PC-3 (cell line): Measurements from ENCODE around the gene TRPM1. TPM values are rescaled to one million over a fixed set of nuclear protein-coding genes. Genes with fewer than 3 reads are reported as not detected.
A peak's percentile ranks its signal among the peaks of the same experiment; 100 is the strongest.

ENCODE experiments used
- ATAC-seq: fragments of 200-7000 bp; cut with Tn5 transposase; 2 replicates; pipeline ENCODE4 v1.9.1; 2020; ENCODE audit warnings: mild to moderate bottlenecking, moderate library complexity
- BruUV-seq: library from RNA; stranded (reverse); fragments of 400-500 nt; replicated peaks from 2 replicates; lab custom pipeline; 2021; lab: Mats Ljungman, UMichigan
- CTCF ChIA-PET: fragments of 300-600 bp; sonication (Branson Sonifier 250); formaldehyde crosslinking; loops from one replicate; lab custom pipeline; 2022; ENCODE audit warnings: antibody characterized with exemption; lab: Charles Lee
- POLR2A ChIA-PET: fragments of 300-600 bp; sonication (Branson Sonifier 250); formaldehyde crosslinking; loops from one replicate; lab custom pipeline; 2022; ENCODE audit warnings: antibody characterized with exemption; ENCODE audit not compliant: unreplicated experiment; lab: Charles Lee
- DNase-seq: peaks from one replicate; pipeline ENCODE4 v3.0.0-alpha.2; 2015
- H2AFZ ChIP-seq: fragments of 300-600 bp; sonication (generic); 2 replicates; pipeline ENCODE4 v1.6.0; 2016; ENCODE audit warnings: antibody characterized with exemption, low read length
- H3F3A ChIP-seq: fragments of 300-600 bp; sonication (generic); one replicate; pipeline ENCODE4 v1.6.0; 2017; ENCODE audit warnings: antibody characterized with exemption, low read length, control low read depth, mild to moderate bottlenecking; ENCODE audit not compliant: unreplicated experiment
- H3K27ac ChIP-seq: fragments of 300-600 bp; sonication (generic); 2 replicates; pipeline ENCODE4 v1.5.1; 2016; ENCODE audit warnings: mild to moderate bottlenecking, low read length
- H3K27me3 ChIP-seq: fragments of 300-600 bp; sonication (generic); 2 replicates; pipeline ENCODE4 v1.6.1; 2016; ENCODE audit warnings: low read length, mixed read lengths
- H3K36me3 ChIP-seq: fragments of 300-600 bp; sonication (generic); 2 replicates; pipeline ENCODE4 v1.6.1; 2016; ENCODE audit warnings: low read depth, mixed run types, low read length, mixed read lengths
- H3K4me1 ChIP-seq: fragments of 300-600 bp; sonication (generic); 2 replicates; pipeline ENCODE4 v1.5.1; 2016; ENCODE audit warnings: low read length; ENCODE audit not compliant: insufficient read depth
- H3K4me2 ChIP-seq: fragments of 300-600 bp; sonication (generic); 2 replicates; pipeline ENCODE4 v1.6.0; 2016; ENCODE audit warnings: low read length
- H3K4me3 ChIP-seq: fragments of 300-600 bp; sonication (generic); 2 replicates; pipeline ENCODE4 v1.5.1; 2016; ENCODE audit warnings: mild to moderate bottlenecking, low read length, mixed read lengths
- H3K79me2 ChIP-seq: fragments of 300-600 bp; sonication (generic); 2 replicates; pipeline ENCODE4 v1.6.1; 2017; ENCODE audit warnings: low read length, mixed read lengths
- H3K9ac ChIP-seq: fragments of 300-600 bp; sonication (generic); 2 replicates; pipeline ENCODE4 v1.6.0; 2016; ENCODE audit warnings: mild to moderate bottlenecking, low read length
- H3K9me2 ChIP-seq: fragments of 300-600 bp; sonication (generic); replicated peaks from 2 replicates; pipeline ENCODE4 v1.6.1; 2016; ENCODE audit warnings: mixed run types, low read length, mixed read lengths
- H3K9me3 ChIP-seq: fragments of 300-600 bp; sonication (generic); 2 replicates; pipeline ENCODE4 v1.6.1; 2016; ENCODE audit warnings: low read length, mixed read lengths
- H4K20me1 ChIP-seq: fragments of 300-600 bp; sonication (generic); 2 replicates; pipeline ENCODE4 v1.6.1; 2016; ENCODE audit warnings: low read length, mixed read lengths
- EZH2 ChIP-seq: fragments of 300-600 bp; sonication (generic); IDR thresholded peaks from one replicate; pipeline ENCODE4 v1.6.1; 2017; ENCODE audit warnings: antibody characterized with exemption, mild to moderate bottlenecking, low read length; ENCODE audit not compliant: unreplicated experiment
- EZH2phosphoT487 ChIP-seq: fragments of 300-600 bp; sonication (generic); IDR thresholded peaks from 2 replicates; pipeline ENCODE4 v1.6.1; 2018; ENCODE audit warnings: mild to moderate bottlenecking, antibody characterized with exemption, low read length, borderline replicate concordance
- intact Hi-C: fragments of 100-400 bp; cut with micrococcal nuclease; formaldehyde crosslinking; loops from 2 replicates; pipeline ENCODE4 v1.9.0; 2023
- total RNA-seq: library from RNA; depleted of rRNA; stranded (reverse); fragments of >200 nt; gene quantifications from 2 replicates; pipeline ENCODE4 v1.2.3, GENCODE V29; 2014
- TF ChIP-seq, protein P1 (sequence below): fragments of 300-600 bp; sonication (generic); conservative IDR thresholded peaks from 2 replicates; pipeline ENCODE4 v1.5.1; 2017; ENCODE audit warnings: antibody characterized with exemption, low read depth, mild to moderate bottlenecking, low read length

TRPM1 gene
- total RNA-seq, 1 experiment from 2014 or later = not detected

DNA sequence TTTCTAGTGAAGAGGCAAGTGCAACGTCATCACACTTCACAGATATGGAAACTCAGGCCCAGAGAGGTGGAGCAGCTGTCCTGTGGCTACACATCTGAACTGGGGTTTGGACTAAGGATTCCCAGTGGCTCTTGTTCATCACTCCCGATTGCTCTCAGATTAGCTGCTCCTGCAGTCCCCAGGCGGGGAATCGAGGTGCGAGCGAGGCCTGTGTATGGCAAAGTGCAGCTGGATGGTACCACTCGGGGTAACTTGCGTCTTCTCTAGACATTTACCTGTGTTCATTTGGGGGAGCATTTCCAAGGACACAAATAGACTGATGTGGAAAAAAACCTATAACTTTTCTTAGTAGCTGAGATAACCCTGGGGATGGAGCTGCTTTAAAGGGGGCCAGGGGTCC, 45.9 kb upstream of the TRPM1 start:
- Histone ChIP-seq H3K27me3 (0 out of 2 replicates have a peak, but pooled peaks cover 12% of the 10 kb centered on the region), H3K4me1 (no peaks in the 10 kb centered on the region), H3F3A (no peaks in the 10 kb centered on the region), H4K20me1 (no peaks in the 10 kb centered on the region), H3K9me3 (no peaks in the 10 kb centered on the region), H3K9me2 (no peaks in the 10 kb centered on the region), H3K79me2 (no peaks in the 10 kb centered on the region), H3K4me3 (no peak overlapping the region), H2AFZ (no peak overlapping the region), H3K27ac (no peak overlapping the region), H3K9ac (no peak overlapping the region), H3K36me3 (no peaks in the 10 kb centered on the region), H3K4me2 (no peak overlapping the region)
- ChIA-PET POLR2A (no interaction called here), CTCF (no interaction called here)
- intact Hi-C loops = no loop called here
- TF ChIP-seq EZH2 (no peak), EZH2phosphoT487 (no peak)
- TF ChIP-seq, protein P1, sequence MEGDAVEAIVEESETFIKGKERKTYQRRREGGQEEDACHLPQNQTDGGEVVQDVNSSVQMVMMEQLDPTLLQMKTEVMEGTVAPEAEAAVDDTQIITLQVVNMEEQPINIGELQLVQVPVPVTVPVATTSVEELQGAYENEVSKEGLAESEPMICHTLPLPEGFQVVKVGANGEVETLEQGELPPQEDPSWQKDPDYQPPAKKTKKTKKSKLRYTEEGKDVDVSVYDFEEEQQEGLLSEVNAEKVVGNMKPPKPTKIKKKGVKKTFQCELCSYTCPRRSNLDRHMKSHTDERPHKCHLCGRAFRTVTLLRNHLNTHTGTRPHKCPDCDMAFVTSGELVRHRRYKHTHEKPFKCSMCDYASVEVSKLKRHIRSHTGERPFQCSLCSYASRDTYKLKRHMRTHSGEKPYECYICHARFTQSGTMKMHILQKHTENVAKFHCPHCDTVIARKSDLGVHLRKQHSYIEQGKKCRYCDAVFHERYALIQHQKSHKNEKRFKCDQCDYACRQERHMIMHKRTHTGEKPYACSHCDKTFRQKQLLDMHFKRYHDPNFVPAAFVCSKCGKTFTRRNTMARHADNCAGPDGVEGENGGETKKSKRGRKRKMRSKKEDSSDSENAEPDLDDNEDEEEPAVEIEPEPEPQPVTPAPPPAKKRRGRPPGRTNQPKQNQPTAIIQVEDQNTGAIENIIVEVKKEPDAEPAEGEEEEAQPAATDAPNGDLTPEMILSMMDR = no peak
- DNase-seq = no peak
- no TSS peak for BruUV-seq
- no peak for ATAC-seq

DNA sequence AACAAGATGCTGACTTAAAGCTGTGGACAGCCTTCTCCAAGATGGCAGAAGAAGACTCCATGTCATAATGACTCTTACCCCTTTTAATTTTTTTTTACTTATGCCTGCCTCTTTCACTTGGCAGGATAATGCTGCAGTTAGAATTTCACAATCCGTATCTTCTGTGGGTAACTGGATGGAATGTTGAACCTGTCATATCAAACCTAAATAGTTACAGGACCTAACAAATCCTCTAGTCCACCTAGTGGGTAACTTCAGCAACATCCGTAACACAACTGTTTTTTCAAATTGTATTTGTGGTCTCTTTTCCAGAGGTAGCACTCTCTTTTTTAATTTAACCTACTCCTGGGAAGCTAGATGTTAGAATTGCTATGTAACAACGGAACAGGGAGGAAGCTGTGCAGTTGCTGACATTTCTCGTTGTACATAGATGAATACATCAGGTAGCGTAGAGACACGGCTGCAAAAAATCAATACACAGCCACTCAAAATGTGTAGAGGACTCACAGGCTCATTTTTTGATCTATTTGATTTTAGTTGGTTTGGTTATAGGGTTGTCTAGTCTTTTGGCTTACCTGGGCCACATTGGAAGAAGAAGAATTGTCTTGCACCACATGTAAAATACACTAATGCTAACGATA, 43.9 kb upstream of the TRPM1 start:
- Histone ChIP-seq H3K27me3 (0 out of 2 replicates have a peak, but pooled peaks cover 6% of the 10 kb centered on the region), H3K9me2 (no peaks in the 10 kb centered on the region), H3K36me3 (no peaks in the 10 kb centered on the region), H3K4me1 (no peaks in the 10 kb centered on the region), H3K9me3 (no peaks in the 10 kb centered on the region), H4K20me1 (no peaks in the 10 kb centered on the region), H2AFZ (no peak overlapping the region), H3K4me2 (no peak overlapping the region), H3K27ac (no peak overlapping the region), H3F3A (no peaks in the 10 kb centered on the region), H3K79me2 (no peaks in the 10 kb centered on the region), H3K9ac (no peak overlapping the region), H3K4me3 (no peak overlapping the region)
- intact Hi-C loops = no loop called here
- TF ChIP-seq EZH2phosphoT487 = no peak
- TF ChIP-seq, protein P1 = peak; percentile 54
- POLR2A ChIA-PET = no interaction called here
- CTCF ChIA-PET = no interaction called here
- no TSS peak for BruUV-seq
- DNase-seq (peak; percentile 32), ATAC-seq (no peak)

DNA sequence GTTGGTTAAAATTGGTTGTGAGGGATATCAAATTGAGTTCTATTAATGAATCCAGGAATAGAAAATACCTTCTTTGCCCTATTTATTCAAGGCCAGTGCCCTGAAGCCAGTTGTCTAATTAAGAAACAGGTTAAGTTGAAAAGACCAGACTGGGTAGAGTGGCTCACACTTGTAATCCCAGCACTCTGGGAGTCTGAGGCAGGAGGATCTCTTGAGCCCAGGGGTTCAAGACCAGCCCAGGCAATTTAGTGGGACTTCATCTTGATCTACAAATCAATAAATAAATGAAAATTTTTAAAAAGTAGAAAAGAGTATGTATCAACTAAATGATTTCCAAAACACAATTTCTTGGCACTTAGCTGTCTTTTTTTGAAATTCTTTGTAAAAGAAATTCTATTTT, 40.3 kb upstream of the TRPM1 start:
- H2AFZ ChIP-seq = no peak overlapping the region
- DNase-seq (no peak), ATAC-seq (no peak)
- BruUV-seq = no TSS peak
- no peaks in the 10 kb centered on the region for H3K9me3 ChIP-seq
- H3K4me3 ChIP-seq = no peak overlapping the region
- no peaks in the 10 kb centered on the region for H3K9me2 ChIP-seq
- H3K27ac ChIP-seq = no peak overlapping the region
- H3K36me3 ChIP-seq = no peaks in the 10 kb centered on the region
- no peaks in the 10 kb centered on the region for H3K79me2 ChIP-seq
- POLR2A ChIA-PET = no interaction called here
- intact Hi-C loops = no loop called here
- H3K9ac ChIP-seq = no peak overlapping the region
- no peaks in the 10 kb centered on the region for H3F3A ChIP-seq
- H3K4me2 ChIP-seq = no peak overlapping the region
- CTCF ChIA-PET = no interaction called here
- H3K27me3 ChIP-seq = peaks cover 15% of the 10 kb centered on the region
- TF ChIP-seq EZH2 = no peak
- TF ChIP-seq, protein P1 = no peak
- TF ChIP-seq EZH2phosphoT487 = no peak
- no peaks in the 10 kb centered on the region for H4K20me1 ChIP-seq
- no peaks in the 10 kb centered on the region for H3K4me1 ChIP-seq
